Suprapubic skin (tissue), 4 donors: Measurements from ENCODE around the gene LAMA3. TPM values are rescaled to one million over a fixed set of nuclear protein-coding genes. Genes with fewer than 3 reads are reported as not detected.

Source experiments
- DNase-seq, 2 donors: peaks; one replicate each; pipeline ENCODE4 v3.0.0-alpha.2; 2019; ENCODE audit warnings: low spot score in 2 of 2
- H3K27ac ChIP-seq: fragments of 200-600 bp; sonication (generic); one replicate; pipeline ENCODE4 v1.5.1; 2019
- H3K27me3 ChIP-seq: fragments of 200-600 bp; sonication (generic); one replicate; pipeline ENCODE4 v1.5.1; 2019
- H3K36me3 ChIP-seq: fragments of 200-600 bp; sonication (generic); one replicate; pipeline ENCODE4 v1.5.1; 2019
- H3K4me1 ChIP-seq: fragments of 200-600 bp; sonication (generic); one replicate; pipeline ENCODE4 v1.5.1; 2019
- H3K4me3 ChIP-seq: fragments of 200-600 bp; sonication (generic); one replicate; pipeline ENCODE4 v1.5.1; 2019; ENCODE audit warnings: mild to moderate bottlenecking
- H3K9me3 ChIP-seq: fragments of 200-600 bp; sonication (generic); one replicate; pipeline ENCODE4 v1.5.1; 2019
- EP300 ChIP-seq: sonication (generic); formaldehyde crosslinking; IDR thresholded peaks from one replicate; pipeline ENCODE4 v1.6.1; 2017; ENCODE audit warnings: antibody characterized with exemption
- POLR2A ChIP-seq, 2 donors: fragments of 450-650 bp; IDR thresholded peaks; one replicate each; pipeline ENCODE4 v1.6.1; 2017; ENCODE audit warnings: antibody characterized with exemption in 2 of 2, mild to moderate bottlenecking in 2 of 2, moderate library complexity in 2 of 2
- POLR2AphosphoS5 ChIP-seq, 3 donors: sonication (generic); formaldehyde crosslinking; IDR thresholded peaks; one replicate each; pipeline ENCODE4 v1.6.1; 2017; ENCODE audit warnings: antibody characterized with exemption in 3 of 3
- WGBS: methylation state at CpG from one replicate; pipeline ENCODE4 v1.1.5; 2018; 5-methylcytosine and 5-hydroxymethylcytosine counted together
- total RNA-seq, 4 donors: library from RNA; depleted of rRNA; stranded (reverse); fragments of >200 nt; gene quantifications; one replicate each; pipeline ENCODE4 v1.1.0, GENCODE V29; 2016
- TF ChIP-seq, protein P1 (sequence below), 2 donors: fragments of 200-600 bp in 1 of 2; fragments of 450-650 bp in 1 of 2; sonication (generic) in 1 of 2; IDR thresholded peaks; one replicate each; pipeline ENCODE4 v1.5.1; 2016 to 2019; ENCODE audit warnings: antibody characterized with exemption in 2 of 2, mild to moderate bottlenecking in 1 of 2, moderate library complexity in 1 of 2

Gene LAMA3
- total RNA-seq, 4 donors from 2014 or later, result 233 to 370 (median 253) TPM

GRCh38 chr18:23868136-23868785 is 179.0 kb downstream of the LAMA3 start:
- peaks cover 15% of the 10 kb centered on the region for H3K36me3 ChIP-seq
- DNase-seq, result no peak
- WGBS, result 97% methylated on average over 3 of the region's 3 CpGs
- H3K27ac ChIP-seq, result no peak overlapping the region
- no peak overlapping the region for H3K4me3 ChIP-seq
- H3K4me1 ChIP-seq, result peaks cover 5% of the 10 kb centered on the region
- no peaks in the 10 kb centered on the region for H3K27me3 ChIP-seq
- no peak for TF ChIP-seq EP300
- no peak for TF ChIP-seq POLR2A (IDR thresholded peaks at IDR 0.05)
- no peak for TF ChIP-seq POLR2AphosphoS5 (IDR thresholded peaks at IDR 0.05)
- TF ChIP-seq, protein P1, sequence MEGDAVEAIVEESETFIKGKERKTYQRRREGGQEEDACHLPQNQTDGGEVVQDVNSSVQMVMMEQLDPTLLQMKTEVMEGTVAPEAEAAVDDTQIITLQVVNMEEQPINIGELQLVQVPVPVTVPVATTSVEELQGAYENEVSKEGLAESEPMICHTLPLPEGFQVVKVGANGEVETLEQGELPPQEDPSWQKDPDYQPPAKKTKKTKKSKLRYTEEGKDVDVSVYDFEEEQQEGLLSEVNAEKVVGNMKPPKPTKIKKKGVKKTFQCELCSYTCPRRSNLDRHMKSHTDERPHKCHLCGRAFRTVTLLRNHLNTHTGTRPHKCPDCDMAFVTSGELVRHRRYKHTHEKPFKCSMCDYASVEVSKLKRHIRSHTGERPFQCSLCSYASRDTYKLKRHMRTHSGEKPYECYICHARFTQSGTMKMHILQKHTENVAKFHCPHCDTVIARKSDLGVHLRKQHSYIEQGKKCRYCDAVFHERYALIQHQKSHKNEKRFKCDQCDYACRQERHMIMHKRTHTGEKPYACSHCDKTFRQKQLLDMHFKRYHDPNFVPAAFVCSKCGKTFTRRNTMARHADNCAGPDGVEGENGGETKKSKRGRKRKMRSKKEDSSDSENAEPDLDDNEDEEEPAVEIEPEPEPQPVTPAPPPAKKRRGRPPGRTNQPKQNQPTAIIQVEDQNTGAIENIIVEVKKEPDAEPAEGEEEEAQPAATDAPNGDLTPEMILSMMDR (IDR thresholded peaks at IDR 0.05), result no peak
- H3K9me3 ChIP-seq, result no peaks in the 10 kb centered on the region

DNA sequence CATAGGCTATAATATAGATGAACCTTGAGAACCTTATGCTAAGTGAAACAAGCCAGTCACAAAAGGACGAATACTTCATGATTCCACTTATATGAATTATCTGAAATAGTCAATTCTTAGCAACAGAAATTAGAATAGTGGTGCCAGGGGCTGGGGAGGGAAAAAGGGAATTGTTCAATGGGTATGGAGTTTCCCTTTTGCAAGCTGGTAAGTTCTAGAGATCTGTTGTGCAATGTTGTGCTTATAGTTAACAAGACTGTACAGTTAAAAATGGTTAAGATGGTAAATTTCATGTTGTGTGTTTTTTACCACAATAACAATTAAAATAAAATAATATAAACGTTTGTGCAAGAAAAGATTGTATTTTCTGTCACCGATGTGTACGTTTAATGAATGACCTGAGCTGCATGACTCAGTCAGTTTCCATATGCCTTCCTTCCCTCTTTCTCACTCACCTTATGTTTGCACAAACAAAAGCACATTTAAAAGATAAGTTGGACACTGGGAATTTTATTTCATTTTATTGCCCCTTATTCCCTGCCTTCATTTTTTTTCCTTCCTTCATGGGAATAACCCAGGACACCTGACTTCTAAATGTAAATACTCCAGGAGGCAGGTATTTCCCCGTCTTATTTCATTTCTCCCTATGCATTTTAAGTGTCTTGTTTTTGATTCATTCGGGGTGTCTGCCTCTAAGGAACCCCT is 181.6 kb downstream of the LAMA3 start:
- Histone ChIP-seq H3K4me1 (peaks cover 5% of the 10 kb centered on the region), H3K27me3 (no peaks in the 10 kb centered on the region), H3K9me3 (no peaks in the 10 kb centered on the region), H3K27ac (no peak overlapping the region), H3K36me3 (peaks cover 7% of the 10 kb centered on the region), H3K4me3 (no peak overlapping the region)
- no peak for DNase-seq
- TF ChIP-seq, protein P1 (IDR thresholded peaks at IDR 0.05), result no peak
- TF ChIP-seq POLR2A (IDR thresholded peaks at IDR 0.05) (no peak), POLR2AphosphoS5 (IDR thresholded peaks at IDR 0.05) (no peak), EP300 (no peak)
- 67% methylated on average over 6 of the region's 6 CpGs for WGBS

DNA sequence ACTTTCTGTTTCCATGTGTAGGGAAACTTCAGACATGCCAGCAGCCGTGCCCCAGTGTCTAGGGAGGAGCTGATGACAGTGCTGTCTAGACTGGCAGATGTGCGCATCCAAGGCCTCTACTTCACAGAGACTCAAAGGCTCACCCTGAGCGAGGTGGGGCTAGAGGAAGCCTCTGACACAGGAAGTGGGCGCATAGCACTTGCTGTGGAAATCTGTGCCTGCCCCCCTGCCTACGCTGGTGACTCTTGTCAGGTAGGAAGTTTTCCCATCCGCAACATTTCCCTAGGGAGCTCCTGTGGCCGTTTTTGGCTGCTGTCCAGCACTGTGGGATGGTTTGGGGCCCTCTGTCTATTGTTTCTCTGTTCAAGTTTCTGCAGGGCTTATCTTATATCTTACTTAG is 182.2 kb downstream of the LAMA3 start:
- Histone ChIP-seq H3K36me3 (peaks cover 7% of the 10 kb centered on the region), H3K4me3 (no peak overlapping the region), H3K27ac (no peak overlapping the region), H3K4me1 (peaks cover 5% of the 10 kb centered on the region), H3K27me3 (no peaks in the 10 kb centered on the region), H3K9me3 (no peaks in the 10 kb centered on the region)
- WGBS, result 54% methylated on average over 6 of the region's 7 CpGs
- no peak for TF ChIP-seq POLR2A (IDR thresholded peaks at IDR 0.05)
- TF ChIP-seq, protein P1 (IDR thresholded peaks at IDR 0.05), result no peak
- no peak for DNase-seq

- H3K27ac ChIP-seq, result peak overlapping the region; percentile 67
- H3K9me3 ChIP-seq, result no peaks in the 10 kb centered on the region
- peak overlapping the region; percentile 47 for H3K4me3 ChIP-seq
- DNase-seq, result peak in 1 of 2 donors; percentile 71
- no peaks in the 10 kb centered on the region for H3K27me3 ChIP-seq
- WGBS, result 61% methylated on average over 24 of the region's 25 CpGs
- TF ChIP-seq, protein P1 (IDR thresholded peaks at IDR 0.05), result no peak
- no peak for TF ChIP-seq EP300
- peak in 1 of 3 donors; percentile 63 for TF ChIP-seq POLR2AphosphoS5 (IDR thresholded peaks at IDR 0.05)
- TF ChIP-seq POLR2A (IDR thresholded peaks at IDR 0.05), result peak in 1 of 2 donors; percentile 14
- H3K4me1 ChIP-seq, result peaks cover 11% of the 10 kb centered on the region
- H3K36me3 ChIP-seq, result peaks cover 11% of the 10 kb centered on the region
Measured at GRCh38 chr18:23872701-23873550, 183.7 kb downstream of the LAMA3 start.
